H9 (cell line): ENCODE results near the gene ENO4. TPM values are rescaled to one million over a fixed set of nuclear protein-coding genes. Genes with fewer than 3 reads are reported as not detected.

ENCODE experiments used
- DNase-seq: peaks from one replicate; pipeline ENCODE4 v3.0.0-alpha.2; 2017
- H2AFZ ChIP-seq: one replicate; pipeline ENCODE4 v1.6.1; 2013; ENCODE audit warnings: mild to moderate bottlenecking, low read length, control low read depth, moderate library complexity
- H2AK5ac ChIP-seq: 2 replicates; pipeline ENCODE4 v1.6.1; 2013; ENCODE audit warnings: low read length, control low read depth, mixed read lengths; ENCODE audit not compliant: insufficient read length
- H2BK120ac ChIP-seq: one replicate; pipeline ENCODE4 v1.6.1; 2013; ENCODE audit warnings: low read depth, mild to moderate bottlenecking, low read length, control low read depth, inconsistent platforms; ENCODE audit not compliant: poor library complexity, severe bottlenecking
- H2BK12ac ChIP-seq: 2 replicates; pipeline ENCODE4 v1.6.1; 2013; ENCODE audit warnings: low read length, control low read depth, mixed read lengths, low read depth; ENCODE audit not compliant: insufficient read length
- H2BK15ac ChIP-seq: 2 replicates; pipeline ENCODE4 v1.6.1; 2013; ENCODE audit warnings: low read depth, low read length, control low read depth
- H2BK20ac ChIP-seq: one replicate; pipeline ENCODE4 v1.6.1; 2013; ENCODE audit warnings: low read depth, mild to moderate bottlenecking, low read length, control low read depth, inconsistent platforms; ENCODE audit not compliant: poor library complexity, severe bottlenecking
- H2BK5ac ChIP-seq: 2 replicates; pipeline ENCODE4 v1.6.1; 2013; ENCODE audit warnings: low read length, control low read depth, mixed read lengths; ENCODE audit not compliant: insufficient read length
- H3K14ac ChIP-seq: 2 replicates; pipeline ENCODE4 v1.6.1; 2013; ENCODE audit warnings: low read length, control low read depth; ENCODE audit not compliant: insufficient read depth
- H3K18ac ChIP-seq: 2 replicates; pipeline ENCODE4 v1.6.1; 2013; ENCODE audit warnings: low read depth, mild to moderate bottlenecking, mixed read lengths, low read length, control low read depth; ENCODE audit not compliant: insufficient read length
- H3K23ac ChIP-seq: 2 replicates; pipeline ENCODE4 v1.6.1; 2013; ENCODE audit warnings: low read length, control low read depth, mixed read lengths, low read depth; ENCODE audit not compliant: insufficient read length
- H3K23me2 ChIP-seq: 2 replicates; pipeline ENCODE4 v1.6.1; 2013; ENCODE audit warnings: low read depth, mild to moderate bottlenecking, mixed read lengths, low read length, control low read depth; ENCODE audit not compliant: insufficient read length, poor library complexity, severe bottlenecking
- H3K27ac ChIP-seq: 2 replicates; pipeline ENCODE4 v1.5.1; 2013; ENCODE audit warnings: low read length, control low read depth, mixed read lengths, low read depth; ENCODE audit not compliant: insufficient read length
- H3K27me3 ChIP-seq: 2 replicates; pipeline ENCODE4 v1.6.1; 2013; ENCODE audit warnings: low read length, control low read depth, inconsistent platforms; ENCODE audit not compliant: insufficient read depth
- H3K4ac ChIP-seq: 2 replicates; pipeline ENCODE4 v1.6.1; 2013; ENCODE audit warnings: low read depth, mild to moderate bottlenecking, control low read depth, inconsistent platforms, low read length, moderate library complexity
- H3K4me1 ChIP-seq: 2 replicates; pipeline ENCODE4 v1.6.1; 2013; ENCODE audit warnings: low read length, control low read depth, inconsistent platforms; ENCODE audit not compliant: insufficient read depth
- H3K4me2 ChIP-seq: 2 replicates; pipeline ENCODE4 v1.6.1; 2013; ENCODE audit warnings: low read length, control low read depth, mixed read lengths; ENCODE audit not compliant: insufficient read length, insufficient read depth
- H3K56ac ChIP-seq: 2 replicates; pipeline ENCODE4 v1.6.1; 2013; ENCODE audit warnings: low read depth, mild to moderate bottlenecking, mixed read lengths, low read length, control low read depth; ENCODE audit not compliant: insufficient read length
- H3K79me1 ChIP-seq: 2 replicates; pipeline ENCODE4 v1.6.1; 2013; ENCODE audit warnings: low read depth, mild to moderate bottlenecking, moderate library complexity, low read length, control low read depth, inconsistent platforms; ENCODE audit not compliant: insufficient read depth, poor library complexity, severe bottlenecking
- H3K79me2 ChIP-seq: 2 replicates; pipeline ENCODE4 v1.6.1; 2013; ENCODE audit warnings: low read length, control low read depth, inconsistent platforms; ENCODE audit not compliant: insufficient read depth
- H3K9ac ChIP-seq: 2 replicates; pipeline ENCODE4 v1.6.1; 2013; ENCODE audit warnings: low read length, control low read depth, mixed read lengths; ENCODE audit not compliant: insufficient read length; ENCODE audit errors: extremely low read depth
- H3K9me3 ChIP-seq: one replicate; pipeline ENCODE4 v1.6.1; 2013; ENCODE audit warnings: low read depth, low read length, inconsistent platforms; ENCODE audit not compliant: control insufficient read depth
- H3T11ph ChIP-seq: one replicate; pipeline ENCODE4 v1.6.1; 2013; ENCODE audit warnings: mild to moderate bottlenecking, low read length, control low read depth, inconsistent platforms
- H4K20me1 ChIP-seq: one replicate; pipeline ENCODE4 v1.6.1; 2013; ENCODE audit not compliant: control insufficient read depth, insufficient read length, insufficient read depth
- H4K5ac ChIP-seq: 2 replicates; pipeline ENCODE4 v1.6.1; 2013; ENCODE audit warnings: low read depth, mild to moderate bottlenecking, mixed read lengths, low read length, control low read depth; ENCODE audit not compliant: insufficient read length
- H4K8ac ChIP-seq: replicated peaks from 2 replicates; pipeline ENCODE4 v1.6.1; 2013; ENCODE audit warnings: low read length, control low read depth, mixed read lengths, low read depth; ENCODE audit not compliant: insufficient read length
- H4K91ac ChIP-seq: 2 replicates; pipeline ENCODE4 v1.6.1; 2013; ENCODE audit warnings: low read depth, mild to moderate bottlenecking, moderate library complexity, mixed read lengths, low read length, control low read depth; ENCODE audit not compliant: insufficient read length
- H3K27ac Mint-ChIP-seq, 3 experiments: 2 replicates in 2 of 3; 3 replicates in 1 of 3; pipeline ENCODE4 v1.8.0; 2020 to 2021; ENCODE audit warnings: mixed read lengths in 3 of 3, mild to moderate bottlenecking in 1 of 3, moderate library complexity in 1 of 3
- H3K27me3 Mint-ChIP-seq: 2 replicates; pipeline ENCODE4 v1.8.0; 2021; ENCODE audit warnings: low read depth, mild to moderate bottlenecking, moderate library complexity, mixed read lengths
- H3K36me3 Mint-ChIP-seq, 3 experiments: 2 replicates in 2 of 3; 3 replicates in 1 of 3; pipeline ENCODE4 v1.8.0; 2020 to 2021; ENCODE audit warnings: low read depth in 3 of 3, mixed read lengths in 3 of 3; ENCODE audit not compliant: insufficient read depth in 1 of 3
- H3K4me1 Mint-ChIP-seq, 2 experiments: 2 replicates each; pipeline ENCODE4 v1.8.0; 2020; ENCODE audit warnings: mixed read lengths in 2 of 2
- H3K4me3 Mint-ChIP-seq, 2 experiments: 2 replicates in 1 of 2; 3 replicates in 1 of 2; pipeline ENCODE4 v1.8.0; 2020 to 2021; ENCODE audit warnings: mild to moderate bottlenecking in 2 of 2, mixed read lengths in 2 of 2, moderate library complexity in 1 of 2
- H3K9me3 Mint-ChIP-seq, 2 experiments: 2 replicates in 1 of 2; 3 replicates in 1 of 2; pipeline ENCODE4 v1.8.0; 2020; ENCODE audit warnings: mild to moderate bottlenecking in 2 of 2, mixed read lengths in 2 of 2, moderate library complexity in 1 of 2
- WGBS: extraction: QIAGEN DNeasy Blood & Tissue Kit; methylation state at CpG from one replicate; pipeline ENCODE4 v1.1.7; 2013; ENCODE audit warnings: missing lambda C conversion rate, low lambda C conversion rate, mixed read lengths; ENCODE audit not compliant: insufficient read length; ENCODE audit errors: extremely low coverage; 5-methylcytosine and 5-hydroxymethylcytosine counted together
- total RNA-seq: library from RNA; stranded (reverse); gene quantifications from 2 replicates; pipeline ENCODE4 v1.2.1, GENCODE V29; 2021
- TF ChIP-seq, protein P1 (sequence below): fragments of 200-600 bp; sonication (generic); conservative IDR thresholded peaks from 3 replicates; pipeline ENCODE4 v1.8.0; 2021; ENCODE audit warnings: antibody characterized with exemption, mild to moderate bottlenecking

Gene ENO4
- total RNA-seq, 1 experiment from 2014 or later = 0.26 TPM

DNA sequence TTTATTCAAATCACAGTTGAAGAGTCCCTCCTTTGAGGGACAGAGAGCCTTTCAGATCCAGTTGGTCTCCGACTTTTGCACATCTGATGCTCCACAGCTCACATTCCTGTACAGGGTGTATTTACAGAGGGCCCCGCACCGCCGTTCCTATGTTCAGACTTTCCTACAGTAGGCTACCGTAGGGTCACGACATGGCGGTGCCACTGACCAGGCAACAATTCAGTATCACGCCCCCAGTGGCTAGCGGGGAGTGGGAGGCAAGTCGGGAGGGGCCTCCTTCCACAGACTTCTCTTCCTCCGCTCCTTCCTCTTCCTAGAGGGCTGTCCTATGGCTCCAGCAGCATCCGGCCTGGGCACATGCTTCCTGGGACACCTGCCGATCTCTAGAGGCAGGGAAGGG is 40.6 kb upstream of the ENO4 start:
- H2AFZ ChIP-seq = no peak overlapping the region
- H3K27me3 ChIP-seq = no peaks in the 10 kb centered on the region; the same call in 1 of the 2 replicates
- peaks cover 0 to 3% (median 0%) of the 10 kb centered on the region in 3 experiments; a peak in 2 of 7 replicates for H3K36me3 Mint-ChIP-seq
- H3K27me3 Mint-ChIP-seq = peaks cover 49% of the 10 kb centered on the region
- no peak overlapping the region for H3K14ac ChIP-seq
- H3K4me1 ChIP-seq = 0 out of 2 replicates have a peak, but pooled peaks cover 2% of the 10 kb centered on the region
- H3K27ac Mint-ChIP-seq = no peak overlapping the region; a peak in 1 of 7 replicates
- no CpG with 5 or more reads among the region's 13 CpGs for WGBS
- no peaks in the 10 kb centered on the region for H3K9me3 ChIP-seq
- H4K5ac ChIP-seq = no peak overlapping the region
- no peak overlapping the region for H2BK5ac ChIP-seq
- no peaks in the 10 kb centered on the region for H4K20me1 ChIP-seq
- H3K9ac ChIP-seq = no peak overlapping the region
- no peak overlapping the region for H2BK12ac ChIP-seq
- peaks cover 12 to 23% of the 10 kb centered on the region in 2 experiments for H3K4me1 Mint-ChIP-seq
- no peak overlapping the region for H3K27ac ChIP-seq
- H2AK5ac ChIP-seq = no peak overlapping the region
- no peak overlapping the region for H3K4me2 ChIP-seq
- H3K4ac ChIP-seq = no peak overlapping the region
- no peak overlapping the region for H4K8ac ChIP-seq
- no peaks in the 10 kb centered on the region for H3K79me2 ChIP-seq
- H2BK20ac ChIP-seq = no peak overlapping the region
- TF ChIP-seq, protein P1, sequence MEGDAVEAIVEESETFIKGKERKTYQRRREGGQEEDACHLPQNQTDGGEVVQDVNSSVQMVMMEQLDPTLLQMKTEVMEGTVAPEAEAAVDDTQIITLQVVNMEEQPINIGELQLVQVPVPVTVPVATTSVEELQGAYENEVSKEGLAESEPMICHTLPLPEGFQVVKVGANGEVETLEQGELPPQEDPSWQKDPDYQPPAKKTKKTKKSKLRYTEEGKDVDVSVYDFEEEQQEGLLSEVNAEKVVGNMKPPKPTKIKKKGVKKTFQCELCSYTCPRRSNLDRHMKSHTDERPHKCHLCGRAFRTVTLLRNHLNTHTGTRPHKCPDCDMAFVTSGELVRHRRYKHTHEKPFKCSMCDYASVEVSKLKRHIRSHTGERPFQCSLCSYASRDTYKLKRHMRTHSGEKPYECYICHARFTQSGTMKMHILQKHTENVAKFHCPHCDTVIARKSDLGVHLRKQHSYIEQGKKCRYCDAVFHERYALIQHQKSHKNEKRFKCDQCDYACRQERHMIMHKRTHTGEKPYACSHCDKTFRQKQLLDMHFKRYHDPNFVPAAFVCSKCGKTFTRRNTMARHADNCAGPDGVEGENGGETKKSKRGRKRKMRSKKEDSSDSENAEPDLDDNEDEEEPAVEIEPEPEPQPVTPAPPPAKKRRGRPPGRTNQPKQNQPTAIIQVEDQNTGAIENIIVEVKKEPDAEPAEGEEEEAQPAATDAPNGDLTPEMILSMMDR = no peak
- H2BK15ac ChIP-seq = no peak overlapping the region
- no peak overlapping the region for H2BK120ac ChIP-seq
- no peak overlapping the region for H3T11ph ChIP-seq
- no peak overlapping the region for H3K56ac ChIP-seq
- H3K4me3 Mint-ChIP-seq = no peak overlapping the region
- H3K79me1 ChIP-seq = no peaks in the 10 kb centered on the region
- DNase-seq = no peak
- H3K9me3 Mint-ChIP-seq = no peaks in the 10 kb centered on the region
- no peak overlapping the region for H3K23ac ChIP-seq
- no peak overlapping the region for H4K91ac ChIP-seq
- no peaks in the 10 kb centered on the region for H3K23me2 ChIP-seq
- no peak overlapping the region for H3K18ac ChIP-seq
